ENCODE data around the gene TSKS. TPM values are rescaled to one million over a fixed set of nuclear protein-coding genes. Genes with fewer than 3 reads are reported as not detected.

Gene TSKS
- total RNA-seq, 4 donors from 2014 or later, result 0.73 to 4.2 TPM; not detected in 2

- peak; percentile 13 for ATAC-seq
- Histone ChIP-seq H3K36me3 (peaks cover 0 to 36% of the 10 kb centered on the region in 2 donors), H3K27me3 (peaks cover 37% of the 10 kb centered on the region), H3K9me3 (no peaks in the 10 kb centered on the region), H3K4me3 (peak overlapping the region; percentile 25 to 52), H3K27ac (peak overlapping the region in 3 of 4 donors; percentile 46 to 72 (median 71)), H3K4me1 (peaks cover 0 to 37% (median 24%) of the 10 kb centered on the region in 3 donors)
- 10% methylated on average over 15 of the region's 39 CpGs; no CpG with 5 or more reads in 1 of the 2 donors for WGBS, 2 donors (ENCODE audit: low coverage in 1 of 2)
- TF ChIP-seq POLR2AphosphoS5 (IDR thresholded peaks at IDR 0.05) (no peak), CTCF (IDR thresholded peaks at IDR 0.05) (peak in 1 of 4 experiments; percentile 13), EP300 (IDR thresholded peaks at IDR 0.05) (no peak), POLR2A (IDR thresholded peaks at IDR 0.05) (no peak)
Measured at GRCh38 chr19:49690079-49690655, 72.9 kb downstream of the TSKS start.

Small RNA genes lying within 50 kb of the gene (small RNA-seq; reads per million reads assigned to genes)
- 0 reads per million in 4 donors for gene MIR6799
- 0 reads per million in 4 donors for gene RNU6-841P

Other genes starting within 250 kb of the TSKS start
- 10 to 100 TPM in 3 of 4 donors, 1 to 10 TPM in 1; 8.2 to 21.0 (median 12.0) TPM for gene RCN3, start 235.3 kb downstream of the TSKS start, total RNA-seq
- 10 to 100 TPM; 45.5 to 59.6 (median 51.8) TPM for gene NOSIP, start 182.8 kb downstream of the TSKS start, total RNA-seq
- 1 to 10 TPM in 2 of 4 donors, not detected in 2; 1.0 to 1.1 TPM for gene PRRG2, start 182.0 kb downstream of the TSKS start, total RNA-seq
- 10 to 100 TPM in 3 of 4 donors, 1 to 10 TPM in 1; 9.3 to 24.1 (median 14.8) TPM for gene PRR12, start 172.1 kb downstream of the TSKS start, total RNA-seq
- 100 to 1,000 TPM; 100 to 162 (median 136) TPM for gene RRAS, start 123.2 kb downstream of the TSKS start, total RNA-seq
- 10 to 100 TPM; 18.2 to 37.5 (median 18.5) TPM for gene SCAF1, start 121.1 kb downstream of the TSKS start, total RNA-seq
- gene IRF3, start 97.4 kb downstream of the TSKS start, total RNA-seq, result 10 to 100 TPM; 29.2 to 68.6 (median 39.9) TPM
- gene BCL2L12, start 97.4 kb downstream of the TSKS start, total RNA-seq, result 1 to 10 TPM; 3.3 to 7.9 (median 6.4) TPM
- gene PRMT1, start 86.0 kb downstream of the TSKS start, total RNA-seq, result 100 to 1,000 TPM; 137 to 152 (median 146) TPM
- 1 to 10 TPM in 3 of 4 donors, not detected in 1; 1.3 to 4.1 (median 1.5) TPM for gene ADM5, start 73.7 kb downstream of the TSKS start, total RNA-seq
- 1 to 10 TPM; 2.0 to 3.0 (median 2.6) TPM for gene CPT1C, start 72.2 kb downstream of the TSKS start, total RNA-seq
- gene AP2A1, start 3.7 kb upstream of the TSKS start, total RNA-seq, result 100 to 1,000 TPM in 1 of 4 donors, 10 to 100 TPM in 3; 69.9 to 103 (median 76.1) TPM
- 10 to 100 TPM; 14.8 to 23.0 (median 20.1) TPM for gene FUZ, start 50.0 kb upstream of the TSKS start, total RNA-seq
- 10 to 100 TPM; 26.7 to 36.1 (median 28.7) TPM for gene MED25, start 55.0 kb upstream of the TSKS start, total RNA-seq
- 10 to 100 TPM; 52.9 to 89.1 (median 60.0) TPM for gene PTOV1, start 87.9 kb upstream of the TSKS start, total RNA-seq
- gene PNKP, start 104.3 kb upstream of the TSKS start, total RNA-seq, result 10 to 100 TPM; 12.5 to 64.3 (median 29.4) TPM
- gene AKT1S1, start 114.0 kb upstream of the TSKS start, total RNA-seq, result 10 to 100 TPM; 14.4 to 24.6 (median 19.7) TPM
- gene TBC1D17, start 114.4 kb upstream of the TSKS start, total RNA-seq, result 10 to 100 TPM; 25.1 to 41.9 (median 37.3) TPM
- 1 to 10 TPM in 1 of 4 donors, under 1 TPM in 1, not detected in 2; 0.39 to 1.2 TPM for gene IL4I1, start 133.6 kb upstream of the TSKS start, total RNA-seq
- 10 to 100 TPM; 12.3 to 22.7 (median 16.7) TPM for gene ATF5, start 165.9 kb upstream of the TSKS start, total RNA-seq
- 10 to 100 TPM; 30.1 to 43.2 (median 37.7) TPM for gene NUP62, start 166.2 kb upstream of the TSKS start, total RNA-seq
- gene SIGLEC11, start 197.9 kb upstream of the TSKS start, total RNA-seq, result 1 to 10 TPM in 3 of 4 donors, under 1 TPM in 1; 0.85 to 3.6 (median 1.3) TPM